Muscle of leg (tissue), 11 donors: ENCODE results near the gene GPATCH1. TPM values are rescaled to one million over a fixed set of nuclear protein-coding genes. Genes with fewer than 3 reads are reported as not detected.
A peak's percentile ranks its signal among the peaks of the same experiment; 100 is the strongest.
"Not testable (repeated sequence)": the region's sequence is repeated elsewhere in the genome, so short reads cannot be mapped to it uniquely, and the experiment has no call there.

Experiments used
- DNase-seq: peaks from one replicate; pipeline ENCODE4 v3.0.0; 2013
- H3K27ac ChIP-seq: one replicate; pipeline ENCODE4 v1.5.1; 2013; ENCODE audit warnings: mild to moderate bottlenecking, low read length, control low read depth
- H3K27me3 ChIP-seq: one replicate; pipeline ENCODE4 v1.6.1; 2013; ENCODE audit warnings: low read length; ENCODE audit not compliant: control insufficient read depth, insufficient read depth
- H3K36me3 ChIP-seq: one replicate; pipeline ENCODE4 v1.6.1; 2013; ENCODE audit warnings: low read length; ENCODE audit not compliant: control insufficient read depth, insufficient read depth
- H3K4me1 ChIP-seq: one replicate; pipeline ENCODE4 v1.6.1; 2013; ENCODE audit warnings: low read length; ENCODE audit not compliant: control insufficient read depth, insufficient read depth
- H3K4me3 ChIP-seq: one replicate; pipeline ENCODE4 v1.5.1; 2013; ENCODE audit warnings: low read length, control low read depth
- H3K9me3 ChIP-seq: replicated peaks from 2 replicates; pipeline ENCODE4 v1.6.1; 2013; ENCODE audit warnings: low read depth, low read length; ENCODE audit not compliant: control insufficient read depth
- WGBS: methylation state at CpG from one replicate; pipeline ENCODE4 v1.1.5; 2013; ENCODE audit warnings: missing lambda C conversion rate; ENCODE audit not compliant: insufficient coverage; 5-methylcytosine and 5-hydroxymethylcytosine counted together
- polyA plus RNA-seq, 8 donors: library from polyadenylated mRNA; unstranded; fragments of 120-200 nt; gene quantifications; one replicate each; pipeline versions ENCODE4 v1.2.1 to v1.2.3, GENCODE V29; 2013; ENCODE audit warnings: inconsistent platforms in 1 of 8, low replicate concordance in 1 of 8; ENCODE audit not compliant: insufficient read length in 8 of 8, insufficient read depth in 1 of 8
- total RNA-seq: library from RNA; stranded (reverse); fragments of 120-200 nt; gene quantifications from one replicate; pipeline ENCODE4 v1.2.4, GENCODE V29; 2013

The GPATCH1 gene
- total and polyA plus RNA-seq, 9 donors, result 6.2 to 9.5 (median 7.6) TPM

GRCh38 chr19:33111587-33111986 is 30.6 kb downstream of the GPATCH1 start:
- H3K4me3 ChIP-seq, result no peak overlapping the region
- no peaks in the 10 kb centered on the region for H3K4me1 ChIP-seq
- H3K36me3 ChIP-seq, result peaks cover 60% of the 10 kb centered on the region
- H3K27ac ChIP-seq, result no peak overlapping the region
- 95% methylated on average over 10 of the region's 11 CpGs for WGBS
- no peak for DNase-seq
- no peaks in the 10 kb centered on the region for H3K9me3 ChIP-seq
- no peaks in the 10 kb centered on the region for H3K27me3 ChIP-seq

- no peaks in the 10 kb centered on the region for H3K9me3 ChIP-seq
- DNase-seq, result no peak
- H3K27ac ChIP-seq, result no peak overlapping the region
- 87% methylated on average over 2 of the region's 4 CpGs for WGBS
- no peak overlapping the region for H3K4me3 ChIP-seq
- peaks cover 57% of the 10 kb centered on the region for H3K36me3 ChIP-seq
- no peaks in the 10 kb centered on the region for H3K27me3 ChIP-seq
- no peaks in the 10 kb centered on the region for H3K4me1 ChIP-seq
Measured at GRCh38 chr19:33114312-33114711, 33.3 kb downstream of the GPATCH1 start.

- H3K4me1 ChIP-seq, result no peaks in the 10 kb centered on the region
- peaks cover 38% of the 10 kb centered on the region for H3K36me3 ChIP-seq
- 94% methylated on average over 2 of the region's 8 CpGs for WGBS
- DNase-seq, result no peak
- no peak overlapping the region for H3K4me3 ChIP-seq
- no peaks in the 10 kb centered on the region for H3K9me3 ChIP-seq
- H3K27ac ChIP-seq, result no peak overlapping the region
- no peaks in the 10 kb centered on the region for H3K27me3 ChIP-seq
Measured at GRCh38 chr19:33117501-33117900, 36.5 kb downstream of the GPATCH1 start.

- no peak for DNase-seq
- Histone ChIP-seq H3K9me3 (no peaks in the 10 kb centered on the region), H3K27ac (no peak overlapping the region), H3K4me3 (no peak overlapping the region), H3K4me1 (no peaks in the 10 kb centered on the region), H3K36me3 (peaks cover 35% of the 10 kb centered on the region), H3K27me3 (no peaks in the 10 kb centered on the region)
- 89% methylated on average over 9 of the region's 10 CpGs for WGBS
Measured at GRCh38 chr19:33118643-33119042, 37.7 kb downstream of the GPATCH1 start.

GRCh38 chr19:33124207-33125098 is 43.5 kb downstream of the GPATCH1 start:
- peaks cover 42% of the 10 kb centered on the region for H3K36me3 ChIP-seq
- no peaks in the 10 kb centered on the region for H3K9me3 ChIP-seq
- 84% methylated on average over 8 of the region's 10 CpGs for WGBS
- peaks cover 3% of the 10 kb centered on the region for H3K4me1 ChIP-seq
- H3K4me3 ChIP-seq, result no peak overlapping the region
- no peak overlapping the region for H3K27ac ChIP-seq
- no peak for DNase-seq
- H3K27me3 ChIP-seq, result no peaks in the 10 kb centered on the region

GRCh38 chr19:33125929-33126388 is 45.0 kb downstream of the GPATCH1 start:
- DNase-seq, result peak; percentile 66
- Histone ChIP-seq H3K27me3 (no peaks in the 10 kb centered on the region), H3K36me3 (peaks cover 49% of the 10 kb centered on the region), H3K4me3 (no peak overlapping the region), H3K9me3 (no peaks in the 10 kb centered on the region), H3K27ac (no peak overlapping the region), H3K4me1 (peaks cover 3% of the 10 kb centered on the region)
- 29% methylated on average over 7 of the region's 12 CpGs for WGBS

- peaks cover 50% of the 10 kb centered on the region for H3K36me3 ChIP-seq
- WGBS, result 93% methylated on average over 4 of the region's 8 CpGs
- H3K9me3 ChIP-seq, DNase-seq, H3K4me3 ChIP-seq, H3K27ac ChIP-seq, H3K27me3 ChIP-seq, H3K4me1 ChIP-seq: not testable (repeated sequence)
Measured at GRCh38 chr19:33126712-33127111, 45.7 kb downstream of the GPATCH1 start.

GRCh38 chr19:33129901-33130300 is 48.9 kb downstream of the GPATCH1 start:
- DNase-seq, result no peak
- H3K36me3 ChIP-seq, result peaks cover 41% of the 10 kb centered on the region
- H3K4me3 ChIP-seq, result no peak overlapping the region
- H3K27me3 ChIP-seq, result peaks cover 11% of the 10 kb centered on the region
- peaks cover 3% of the 10 kb centered on the region for H3K4me1 ChIP-seq
- no peaks in the 10 kb centered on the region for H3K9me3 ChIP-seq
- H3K27ac ChIP-seq, result no peak overlapping the region
- 100% methylated on average over 3 of the region's 6 CpGs for WGBS

- Histone ChIP-seq H3K36me3 (peaks cover 37% of the 10 kb centered on the region), H3K9me3 (no peaks in the 10 kb centered on the region), H3K4me3 (no peak overlapping the region), H3K27ac (no peak overlapping the region), H3K27me3 (peaks cover 14% of the 10 kb centered on the region), H3K4me1 (peaks cover 3% of the 10 kb centered on the region)
- WGBS, result 82% methylated on average over 5 of the region's 6 CpGs
- DNase-seq, result no peak
Measured at GRCh38 chr19:33130433-33130832, 49.5 kb downstream of the GPATCH1 start.

- DNase-seq, result no peak
- H3K27me3 ChIP-seq, result peaks cover 14% of the 10 kb centered on the region
- H3K4me3 ChIP-seq, result no peak within 1 kb of the TSS
- peaks cover 24% of the 10 kb centered on the region for H3K36me3 ChIP-seq
- H3K4me1 ChIP-seq, result no peaks in the 10 kb centered on the region
- WGBS, result 68% methylated on average over 43 of the region's 43 CpGs
- no peak within 1 kb of the TSS for H3K27ac ChIP-seq
- H3K9me3 ChIP-seq, result no peaks in the 10 kb centered on the region
Measured at GRCh38 chr19:33132021-33132420, 51.0 kb downstream of the GPATCH1 start, which contains the start of gene WDR88. TSS of gene WDR88 (plus strand) at chr19:33132114. CDS start at chr19:33132170, 56 bp downstream.
